Suprapubic skin (tissue), 4 donors: ENCODE results near the gene TSR1. TPM values are rescaled to one million over a fixed set of nuclear protein-coding genes. Genes with fewer than 3 reads are reported as not detected.

Experiments used
- DNase-seq, 2 donors: peaks; one replicate each; pipeline ENCODE4 v3.0.0-alpha.2; 2019; ENCODE audit warnings: low spot score in 2 of 2
- H3K27ac ChIP-seq: fragments of 200-600 bp; sonication (generic); one replicate; pipeline ENCODE4 v1.5.1; 2019
- H3K27me3 ChIP-seq: fragments of 200-600 bp; sonication (generic); one replicate; pipeline ENCODE4 v1.5.1; 2019
- H3K36me3 ChIP-seq: fragments of 200-600 bp; sonication (generic); one replicate; pipeline ENCODE4 v1.5.1; 2019
- H3K4me1 ChIP-seq: fragments of 200-600 bp; sonication (generic); one replicate; pipeline ENCODE4 v1.5.1; 2019
- H3K4me3 ChIP-seq: fragments of 200-600 bp; sonication (generic); one replicate; pipeline ENCODE4 v1.5.1; 2019; ENCODE audit warnings: mild to moderate bottlenecking
- H3K9me3 ChIP-seq: fragments of 200-600 bp; sonication (generic); one replicate; pipeline ENCODE4 v1.5.1; 2019
- CTCF ChIP-seq, 2 donors: fragments of 200-600 bp in 1 of 2; fragments of 450-650 bp in 1 of 2; sonication (generic) in 1 of 2; IDR thresholded peaks; one replicate each; pipeline ENCODE4 v1.5.1; 2016 to 2019; ENCODE audit warnings: antibody characterized with exemption in 2 of 2, mild to moderate bottlenecking in 1 of 2, moderate library complexity in 1 of 2
- EP300 ChIP-seq: sonication (generic); formaldehyde crosslinking; IDR thresholded peaks from one replicate; pipeline ENCODE4 v1.6.1; 2017; ENCODE audit warnings: antibody characterized with exemption
- POLR2A ChIP-seq, 2 donors: fragments of 450-650 bp; IDR thresholded peaks; one replicate each; pipeline ENCODE4 v1.6.1; 2017; ENCODE audit warnings: antibody characterized with exemption in 2 of 2, mild to moderate bottlenecking in 2 of 2, moderate library complexity in 2 of 2
- POLR2AphosphoS5 ChIP-seq, 3 donors: sonication (generic); formaldehyde crosslinking; IDR thresholded peaks; one replicate each; pipeline ENCODE4 v1.6.1; 2017; ENCODE audit warnings: antibody characterized with exemption in 3 of 3
- WGBS: methylation state at CpG from one replicate; pipeline ENCODE4 v1.1.5; 2018; 5-methylcytosine and 5-hydroxymethylcytosine counted together
- total RNA-seq, 4 donors: library from RNA; depleted of rRNA; stranded (reverse); fragments of >200 nt; gene quantifications; one replicate each; pipeline ENCODE4 v1.1.0, GENCODE V29; 2016

The TSR1 gene
- total RNA-seq, 4 donors from 2014 or later = 44.3 to 68.6 (median 59.3) TPM

- Histone ChIP-seq H3K4me1 (peaks cover 32% of the 10 kb centered on the region), H3K27me3 (no peaks in the 10 kb centered on the region), H3K36me3 (peaks cover 55% of the 10 kb centered on the region), H3K9me3 (no peaks in the 10 kb centered on the region), H3K27ac (no peak overlapping the region), H3K4me3 (no peak overlapping the region)
- TF ChIP-seq POLR2AphosphoS5 (IDR thresholded peaks at IDR 0.05) (no peak), POLR2A (IDR thresholded peaks at IDR 0.05) (no peak), EP300 (no peak), CTCF (IDR thresholded peaks at IDR 0.05) (no peak)
- 100% methylated on average over 1 of the region's 15 CpGs for WGBS
- DNase-seq = no peak
These were observed 44.8 kb upstream of the TSR1 start for GRCh38 chr17:2380950-2381649.

GRCh38 chr17:2380226-2380922, 44.1 kb upstream of the TSR1 start:
- TF ChIP-seq POLR2AphosphoS5 (IDR thresholded peaks at IDR 0.05) (no peak), EP300 (no peak), CTCF (IDR thresholded peaks at IDR 0.05) (no peak), POLR2A (IDR thresholded peaks at IDR 0.05) (no peak)
- Histone ChIP-seq H3K27ac (no peak overlapping the region), H3K27me3 (no peaks in the 10 kb centered on the region), H3K36me3 (peaks cover 55% of the 10 kb centered on the region), H3K4me3 (no peak overlapping the region), H3K9me3 (no peaks in the 10 kb centered on the region), H3K4me1 (peaks cover 28% of the 10 kb centered on the region)
- DNase-seq = no peak
- 50% methylated on average over 2 of the region's 16 CpGs for WGBS

- Histone ChIP-seq H3K4me1 (peaks cover 24% of the 10 kb centered on the region), H3K4me3 (no peak overlapping the region), H3K27ac (no peak overlapping the region), H3K36me3 (peaks cover 60% of the 10 kb centered on the region), H3K9me3 (no peaks in the 10 kb centered on the region), H3K27me3 (no peaks in the 10 kb centered on the region)
- TF ChIP-seq CTCF (IDR thresholded peaks at IDR 0.05) (no peak), POLR2AphosphoS5 (IDR thresholded peaks at IDR 0.05) (no peak), POLR2A (IDR thresholded peaks at IDR 0.05) (no peak), EP300 (no peak)
- DNase-seq = no peak
- 80% methylated on average over 2 of the region's 25 CpGs for WGBS
These were observed 43.4 kb upstream of the TSR1 start for GRCh38 chr17:2379489-2380225.

GRCh38 chr17:2378905-2379304, 42.6 kb upstream of the TSR1 start:
- Histone ChIP-seq H3K27me3 (no peaks in the 10 kb centered on the region), H3K9me3 (no peaks in the 10 kb centered on the region), H3K4me1 (peaks cover 23% of the 10 kb centered on the region), H3K27ac (no peak overlapping the region), H3K4me3 (no peak overlapping the region), H3K36me3 (peaks cover 60% of the 10 kb centered on the region)
- WGBS = 92% methylated on average over 9 of the region's 11 CpGs
- no peak for DNase-seq
- no peak for TF ChIP-seq POLR2A (IDR thresholded peaks at IDR 0.05)
- no peak for TF ChIP-seq POLR2AphosphoS5 (IDR thresholded peaks at IDR 0.05)
- TF ChIP-seq CTCF (IDR thresholded peaks at IDR 0.05) = no peak
- no peak for TF ChIP-seq EP300

GRCh38 chr17:2377659-2378058, 41.4 kb upstream of the TSR1 start:
- Histone ChIP-seq H3K27ac (no peak overlapping the region), H3K4me3 (no peak overlapping the region), H3K27me3 (no peaks in the 10 kb centered on the region), H3K4me1 (peaks cover 15% of the 10 kb centered on the region), H3K36me3 (peaks cover 72% of the 10 kb centered on the region), H3K9me3 (no peaks in the 10 kb centered on the region)
- no peak for DNase-seq
- TF ChIP-seq EP300 (no peak), POLR2A (IDR thresholded peaks at IDR 0.05) (no peak), POLR2AphosphoS5 (IDR thresholded peaks at IDR 0.05) (no peak), CTCF (IDR thresholded peaks at IDR 0.05) (no peak)
- 96% methylated on average over 10 of the region's 10 CpGs for WGBS
